Measurements from ENCODE around the gene APC2.

APC2 gene

DNA sequence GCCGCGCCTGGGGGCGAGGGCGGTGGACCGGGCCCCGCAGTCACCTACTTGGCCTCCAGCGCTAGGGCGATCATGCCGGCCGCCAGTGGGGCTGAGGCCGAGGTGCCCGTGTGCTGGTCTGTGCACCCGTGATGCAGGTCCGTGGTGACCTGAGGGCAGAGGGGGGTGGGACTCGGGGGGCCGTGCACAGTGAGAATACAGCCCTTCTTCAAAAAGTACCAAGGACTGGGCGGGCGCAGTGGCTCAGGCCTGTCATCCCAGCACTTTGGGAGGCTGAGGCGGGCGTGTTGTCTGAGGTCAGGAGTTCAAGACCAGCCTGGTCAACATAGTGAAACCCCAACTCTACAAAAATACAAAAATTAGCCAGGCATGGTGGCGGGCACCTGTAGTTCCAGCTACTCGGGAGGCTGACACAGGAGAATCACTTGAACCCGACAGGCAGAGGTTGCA lies 34.1 kb downstream of the APC2 start:
- Histone ChIP-seq H3K9me3 (ENCODE audit: control insufficient read depth, low read length) (no peaks in the 10 kb centered on the region), H3K4me1 (ENCODE audit: control insufficient read depth, insufficient read depth, low read length, poor library complexity, severe bottlenecking) (no peaks in the 10 kb centered on the region), H3K4me3 (ENCODE audit: extremely low read depth, insufficient read depth, low read length, poor library complexity, severe bottlenecking) (no peak overlapping the region), H3K36me3 (ENCODE audit: control insufficient read depth, insufficient read depth, low read length) (no peaks in the 10 kb centered on the region), H3K27ac (ENCODE audit: low read depth, low read length, severe bottlenecking) (no peak overlapping the region)
- WGBS, 2 experiments (ENCODE audit: insufficient coverage in 2 of 2), result 88 to 96% methylated on average over 17 to 23 of the region's 23 CpGs

DNA sequence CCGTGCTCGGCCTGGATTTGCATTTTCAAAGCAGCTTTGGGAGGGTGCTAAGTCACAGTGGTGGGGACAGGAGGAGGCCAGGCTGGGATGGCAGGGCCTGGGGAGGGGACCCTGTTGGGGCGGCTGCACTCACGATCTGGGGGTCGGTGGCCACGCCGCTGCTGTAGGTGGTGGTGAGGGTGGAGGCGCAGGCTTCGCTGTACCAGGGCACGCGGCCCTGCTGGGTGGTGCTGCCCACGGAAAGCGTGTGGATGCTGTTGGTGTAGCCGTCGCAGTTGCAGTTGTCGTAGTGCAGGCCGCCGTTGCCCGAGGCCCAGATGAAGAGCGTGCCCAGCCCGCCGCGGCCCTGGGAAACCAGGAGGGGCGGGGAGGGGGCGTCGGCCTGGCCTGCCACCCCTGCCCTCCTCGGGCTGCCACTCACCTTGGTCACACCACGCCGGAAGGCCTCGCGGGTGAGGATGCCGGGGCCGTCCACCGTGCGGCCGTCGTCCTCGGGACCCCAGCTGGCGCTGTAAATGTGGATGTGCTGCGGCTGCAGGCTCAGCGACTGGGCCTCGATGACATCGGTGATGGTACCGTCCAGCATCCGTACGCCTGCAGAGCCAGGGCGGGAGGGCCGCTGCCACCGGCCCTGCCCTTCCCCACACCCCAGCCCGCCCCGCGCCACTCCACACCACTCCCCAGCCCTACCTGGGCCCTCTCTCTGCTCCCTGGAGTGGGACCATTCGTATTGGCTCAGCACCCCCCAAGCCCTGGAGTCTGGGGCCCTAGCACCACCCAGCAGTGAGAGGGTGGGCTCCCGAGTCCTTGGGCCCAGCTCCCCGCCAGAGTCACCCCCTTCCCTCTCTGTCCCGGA lies 37.0 kb downstream of the APC2 start:
- Histone ChIP-seq H3K27ac (ENCODE audit: low read depth, low read length, severe bottlenecking) (no peak overlapping the region), H3K4me3 (ENCODE audit: extremely low read depth, insufficient read depth, low read length, poor library complexity, severe bottlenecking) (no peak overlapping the region), H3K36me3 (ENCODE audit: control insufficient read depth, insufficient read depth, low read length) (no peaks in the 10 kb centered on the region), H3K9me3 (ENCODE audit: control insufficient read depth, low read length) (no peaks in the 10 kb centered on the region), H3K4me1 (ENCODE audit: control insufficient read depth, insufficient read depth, low read length, poor library complexity, severe bottlenecking) (no peaks in the 10 kb centered on the region)
- WGBS, 2 experiments (ENCODE audit: insufficient coverage in 2 of 2), result 95% methylated on average over 40 to 54 of the region's 56 CpGs

DNA sequence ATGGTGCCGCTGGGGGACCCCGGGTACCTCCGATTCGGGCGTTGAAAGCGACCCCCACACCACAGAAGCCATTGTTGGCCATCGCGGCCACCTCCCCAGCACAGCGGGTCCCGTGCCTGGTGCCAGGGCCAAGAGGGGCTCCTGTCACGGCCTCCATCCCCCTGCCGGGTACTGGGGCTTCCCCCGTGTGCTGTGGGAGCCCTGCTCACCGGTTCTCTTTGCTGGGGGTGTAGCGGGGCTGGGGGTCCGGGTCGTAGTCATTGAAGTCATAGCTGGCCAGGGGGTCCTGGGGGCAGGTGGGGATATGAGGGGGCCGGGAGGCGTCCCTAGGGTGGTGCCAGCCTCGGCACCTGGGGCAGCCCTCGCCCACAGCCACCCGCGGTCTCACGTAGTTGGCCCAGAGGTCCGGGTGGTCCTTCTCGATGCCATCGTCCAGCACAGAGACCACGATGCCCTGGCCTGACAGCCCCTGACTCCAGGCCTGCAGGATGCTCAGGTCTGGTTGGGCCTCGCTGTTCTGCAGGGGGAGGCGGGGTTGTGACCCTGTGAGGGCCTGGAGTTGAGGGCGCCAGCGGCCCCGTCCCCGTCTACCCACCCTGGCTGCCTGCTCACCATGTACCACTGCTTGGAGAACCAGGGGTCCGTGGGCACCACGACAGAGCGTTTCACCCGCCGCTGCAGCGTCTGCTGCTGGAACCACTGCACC lies 37.8 kb downstream of the APC2 start:
- Histone ChIP-seq H3K4me3 (ENCODE audit: extremely low read depth, insufficient read depth, low read length, poor library complexity, severe bottlenecking) (no peak overlapping the region), H3K36me3 (ENCODE audit: control insufficient read depth, insufficient read depth, low read length) (no peaks in the 10 kb centered on the region), H3K4me1 (ENCODE audit: control insufficient read depth, insufficient read depth, low read length, poor library complexity, severe bottlenecking) (peaks cover 5% of the 10 kb centered on the region), H3K9me3 (ENCODE audit: control insufficient read depth, low read length) (no peaks in the 10 kb centered on the region), H3K27ac (ENCODE audit: low read depth, low read length, severe bottlenecking) (no peak overlapping the region)
- WGBS, 2 experiments (ENCODE audit: insufficient coverage in 2 of 2), result 91 to 94% methylated on average over 36 of the region's 40 CpGs

DNA sequence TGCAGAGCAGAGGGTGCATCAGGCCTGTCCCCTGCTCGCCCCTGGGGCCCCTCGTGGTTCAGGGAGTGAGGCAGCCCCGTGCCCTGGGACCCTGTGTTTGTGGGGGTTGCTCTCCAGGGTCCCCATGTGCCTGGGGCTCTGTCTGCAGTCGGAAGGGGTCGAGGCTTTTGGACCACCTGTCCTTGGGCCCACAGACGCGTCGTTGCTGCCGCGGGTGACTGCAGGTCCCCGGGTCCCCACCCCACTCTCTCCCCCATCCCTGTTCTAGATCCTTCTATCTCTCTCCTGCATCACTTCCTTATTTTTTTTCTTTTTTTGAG lies 38.3 kb downstream of the APC2 start:
- 91 to 95% methylated on average over 11 of the region's 11 CpGs for WGBS, 2 experiments (ENCODE audit: insufficient coverage in 2 of 2)
- Histone ChIP-seq H3K9me3 (ENCODE audit: control insufficient read depth, low read length) (no peaks in the 10 kb centered on the region), H3K36me3 (ENCODE audit: control insufficient read depth, insufficient read depth, low read length) (no peaks in the 10 kb centered on the region), H3K27ac (ENCODE audit: low read depth, low read length, severe bottlenecking) (no peak overlapping the region), H3K4me3 (ENCODE audit: extremely low read depth, insufficient read depth, low read length, poor library complexity, severe bottlenecking) (no peak overlapping the region), H3K4me1 (ENCODE audit: control insufficient read depth, insufficient read depth, low read length, poor library complexity, severe bottlenecking) (peaks cover 7% of the 10 kb centered on the region)

DNA sequence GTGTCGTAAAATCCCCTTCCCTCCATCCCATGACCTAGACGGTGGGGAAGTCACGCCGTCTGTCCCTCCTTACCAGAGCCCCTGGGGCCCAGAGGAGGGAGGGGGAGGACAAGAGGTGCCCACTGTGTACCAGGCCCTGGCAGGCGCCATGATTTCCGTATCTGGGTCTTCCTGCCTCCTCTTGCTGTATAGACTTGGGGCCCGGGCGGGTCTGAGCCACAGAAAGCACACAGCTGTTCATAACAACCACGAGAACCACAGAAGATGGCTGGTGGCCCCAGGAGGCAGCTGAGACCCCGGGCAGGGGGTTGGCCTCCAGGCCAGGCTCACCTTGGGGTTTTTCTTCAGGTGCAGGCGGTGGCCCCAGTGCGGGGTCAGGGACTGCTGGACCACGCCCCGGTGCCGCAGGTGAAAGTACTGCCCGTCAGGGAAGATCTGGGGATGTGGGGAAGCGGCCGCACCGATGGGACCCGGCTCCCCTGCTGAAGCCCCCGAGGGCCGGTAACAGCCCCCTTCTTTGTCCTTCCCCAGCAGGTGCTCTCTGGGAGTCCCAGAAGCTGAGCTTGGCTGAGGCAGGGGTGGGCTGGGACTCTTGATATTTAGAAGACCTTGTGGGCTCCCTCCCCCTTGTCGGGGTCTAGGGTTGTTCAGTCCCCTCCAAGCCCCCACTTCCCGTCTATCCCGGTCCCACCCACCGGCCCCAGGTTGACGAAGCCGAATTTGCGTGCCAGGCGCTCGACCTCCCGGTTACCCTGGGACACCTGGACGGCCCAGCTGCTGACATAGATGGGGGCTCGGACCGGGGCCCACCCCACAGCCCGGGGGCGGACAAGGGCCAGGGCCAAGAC lies 39.8 kb downstream of the APC2 start:
- H3K36me3 ChIP-seq (ENCODE audit: control insufficient read depth, insufficient read depth, low read length), result no peaks in the 10 kb centered on the region
- H3K4me3 ChIP-seq (ENCODE audit: extremely low read depth, insufficient read depth, low read length, poor library complexity, severe bottlenecking), result peak overlapping the region; percentile 60
- peaks cover 7% of the 10 kb centered on the region for H3K4me1 ChIP-seq (ENCODE audit: control insufficient read depth, insufficient read depth, low read length, poor library complexity, severe bottlenecking)
- WGBS, 2 experiments (ENCODE audit: insufficient coverage in 2 of 2), result 39 to 46% methylated on average over 22 to 34 of the region's 37 CpGs
- H3K27ac ChIP-seq (ENCODE audit: low read depth, low read length, severe bottlenecking), result peak overlapping the region; percentile 84
- H3K9me3 ChIP-seq (ENCODE audit: control insufficient read depth, low read length), result no peaks in the 10 kb centered on the region

DNA sequence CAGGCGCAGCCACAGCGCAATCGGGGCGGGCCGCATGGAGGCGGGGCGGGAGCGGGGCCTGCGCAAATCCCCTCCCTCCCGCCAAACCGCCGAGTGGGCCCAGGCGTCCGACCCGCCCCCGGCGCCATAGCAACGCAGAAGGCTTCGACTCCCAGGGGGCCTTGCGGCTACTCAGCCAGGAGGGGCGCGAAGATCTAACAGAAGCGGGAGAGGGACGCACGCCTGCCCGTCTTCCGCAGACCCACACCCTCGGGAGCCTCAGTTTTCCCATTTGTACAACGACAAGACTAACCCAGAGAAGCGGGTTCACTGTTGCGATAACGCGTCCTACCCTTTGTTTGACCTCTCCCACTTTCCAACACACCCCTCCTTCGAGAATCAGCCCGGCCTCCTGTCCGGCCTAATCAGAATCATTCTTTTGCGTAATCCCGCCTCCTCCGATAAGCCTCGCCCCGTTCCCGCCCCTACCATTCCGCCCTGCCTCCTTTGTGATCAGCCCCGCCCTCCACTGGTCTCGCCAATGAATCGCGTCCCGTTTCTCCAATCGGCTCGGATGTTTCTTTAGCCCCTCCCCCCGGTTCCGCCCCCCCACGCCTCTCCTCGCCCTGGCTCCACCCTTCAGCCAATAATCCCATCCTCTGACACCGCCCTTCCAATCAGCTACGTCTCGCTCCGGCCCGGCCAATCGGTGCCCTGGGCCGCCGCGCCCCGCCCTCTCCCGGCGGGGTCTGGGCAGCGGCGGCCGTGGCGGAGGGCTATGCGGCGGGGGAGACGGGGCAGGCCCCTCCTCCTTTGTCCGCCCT lies 40.6 kb downstream of the APC2 start, which contains the start of gene PCSK4:
PCSK4 (minus strand) TSS at position 40 of the 803 bp plus-strand sequence; CDS start at position 36, 4 bp downstream.
- Histone ChIP-seq H3K27ac (ENCODE audit: low read depth, low read length, severe bottlenecking) (peak within 1 kb of the TSS; percentile 84), H3K4me1 (ENCODE audit: control insufficient read depth, insufficient read depth, low read length, poor library complexity, severe bottlenecking) (peaks cover 7% of the 10 kb centered on the region), H3K4me3 (ENCODE audit: extremely low read depth, insufficient read depth, low read length, poor library complexity, severe bottlenecking) (peak within 1 kb of the TSS; percentile 60), H3K36me3 (ENCODE audit: control insufficient read depth, insufficient read depth, low read length) (no peaks in the 10 kb centered on the region), H3K9me3 (ENCODE audit: control insufficient read depth, low read length) (no peaks in the 10 kb centered on the region)
- 0% methylated on average over 67 to 69 of the region's 74 CpGs for WGBS, 2 experiments (ENCODE audit: insufficient coverage in 2 of 2)

DNA sequence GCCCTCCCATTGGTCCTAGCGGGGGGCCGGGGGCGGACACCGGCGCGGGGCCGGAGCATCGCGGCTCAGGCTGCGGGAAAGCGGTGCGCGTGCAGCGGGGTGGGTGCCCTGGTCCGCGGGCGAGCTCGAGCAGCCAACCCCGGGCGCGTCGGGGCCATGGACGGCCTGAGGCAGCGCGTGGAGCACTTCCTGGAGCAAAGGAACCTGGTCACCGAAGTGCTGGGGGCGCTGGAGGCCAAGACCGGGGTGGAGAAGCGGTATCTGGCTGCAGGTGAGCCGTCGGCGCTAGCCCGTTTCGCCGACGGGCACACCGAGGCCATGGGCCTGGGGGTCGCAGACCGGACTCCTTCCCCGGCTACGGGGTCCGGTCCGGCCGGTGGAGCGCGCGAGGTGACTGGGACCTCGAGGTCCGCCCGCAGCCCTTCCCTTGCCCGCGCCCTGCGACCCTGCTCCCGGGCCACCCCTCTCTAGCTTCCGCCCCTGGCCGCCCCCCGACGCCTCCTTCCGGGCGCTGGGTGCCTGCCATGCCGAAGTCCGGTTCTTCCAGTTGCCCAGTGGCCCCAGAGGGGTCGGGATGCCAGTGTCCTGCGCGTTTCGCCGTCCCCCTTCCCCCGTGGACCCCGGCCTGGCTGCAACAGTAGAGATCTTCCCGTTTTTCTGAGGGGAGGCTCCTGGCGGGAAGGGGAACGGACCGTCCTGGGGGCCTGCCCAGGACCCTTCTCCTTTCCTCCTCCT lies 41.4 kb downstream of the APC2 start, which contains the start of gene REEP6:
REEP6 (plus strand) TSS at position 68 of the 735 bp plus-strand sequence; CDS start at position 157, 89 bp downstream.
- 6 to 9% methylated on average over 57 to 65 of the region's 73 CpGs for WGBS, 2 experiments (ENCODE audit: insufficient coverage in 2 of 2)
- peak within 1 kb of the TSS; percentile 84 for H3K27ac ChIP-seq (ENCODE audit: low read depth, low read length, severe bottlenecking)
- no peaks in the 10 kb centered on the region for H3K9me3 ChIP-seq (ENCODE audit: control insufficient read depth, low read length)
- H3K4me3 ChIP-seq (ENCODE audit: extremely low read depth, insufficient read depth, low read length, poor library complexity, severe bottlenecking), result peak within 1 kb of the TSS; percentile 60
- peaks cover 7% of the 10 kb centered on the region for H3K4me1 ChIP-seq (ENCODE audit: control insufficient read depth, insufficient read depth, low read length, poor library complexity, severe bottlenecking)
- H3K36me3 ChIP-seq (ENCODE audit: control insufficient read depth, insufficient read depth, low read length), result no peaks in the 10 kb centered on the region

DNA sequence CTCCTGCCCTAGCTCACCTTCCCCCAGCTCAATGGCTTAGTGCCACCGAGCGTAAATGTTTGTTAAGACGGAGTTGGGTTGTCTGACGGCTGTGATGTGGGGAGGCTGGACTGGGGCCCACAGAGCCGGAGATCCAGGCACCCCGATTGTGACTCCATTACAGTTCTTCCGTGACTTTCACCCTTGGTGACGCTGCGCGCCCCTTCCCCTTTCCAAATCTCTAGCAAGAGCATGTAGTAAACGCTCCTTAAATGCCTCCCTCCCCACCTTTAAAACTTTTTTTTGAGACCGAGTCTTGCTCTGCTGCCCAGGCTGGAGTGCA lies 41.9 kb downstream of the APC2 start:
- Histone ChIP-seq H3K36me3 (ENCODE audit: control insufficient read depth, insufficient read depth, low read length) (no peaks in the 10 kb centered on the region), H3K27ac (ENCODE audit: low read depth, low read length, severe bottlenecking) (no peak overlapping the region), H3K4me1 (ENCODE audit: control insufficient read depth, insufficient read depth, low read length, poor library complexity, severe bottlenecking) (peaks cover 7% of the 10 kb centered on the region), H3K4me3 (ENCODE audit: extremely low read depth, insufficient read depth, low read length, poor library complexity, severe bottlenecking) (peak overlapping the region; percentile 44), H3K9me3 (ENCODE audit: control insufficient read depth, low read length) (no peaks in the 10 kb centered on the region)
- WGBS, 2 experiments (ENCODE audit: insufficient coverage in 2 of 2), result 83 to 88% methylated on average over 8 of the region's 12 CpGs

DNA sequence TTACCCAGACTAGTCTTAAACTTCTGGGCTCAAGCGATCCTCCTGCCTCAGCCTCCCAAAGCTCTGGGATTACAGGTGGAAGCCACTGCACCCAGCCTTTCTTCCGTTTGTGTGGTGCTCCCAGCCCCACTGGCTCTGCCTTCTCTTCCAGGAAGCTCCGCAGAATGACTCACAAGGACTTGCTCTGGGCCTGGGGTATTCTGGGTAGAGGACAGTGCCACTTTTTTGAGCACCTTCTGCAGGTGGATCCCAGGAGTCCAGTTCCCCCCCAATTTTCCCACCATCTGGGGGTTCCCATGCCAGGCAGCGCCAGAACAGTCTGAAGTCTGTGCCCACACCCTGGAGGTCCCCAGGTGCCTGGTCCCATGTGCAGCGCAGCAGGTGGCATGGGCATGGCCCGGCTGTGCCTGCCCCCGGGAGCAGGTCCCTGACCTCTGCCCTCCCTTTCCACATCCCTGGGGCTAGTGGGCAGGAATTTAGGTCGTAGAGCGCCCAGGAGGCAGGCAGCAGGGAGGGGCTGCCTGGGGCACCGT lies 42.6 kb downstream of the APC2 start:
- Histone ChIP-seq H3K9me3 (ENCODE audit: control insufficient read depth, low read length) (no peaks in the 10 kb centered on the region), H3K4me3 (ENCODE audit: extremely low read depth, insufficient read depth, low read length, poor library complexity, severe bottlenecking) (no peak overlapping the region), H3K4me1 (ENCODE audit: control insufficient read depth, insufficient read depth, low read length, poor library complexity, severe bottlenecking) (peaks cover 7% of the 10 kb centered on the region), H3K27ac (ENCODE audit: low read depth, low read length, severe bottlenecking) (no peak overlapping the region), H3K36me3 (ENCODE audit: control insufficient read depth, insufficient read depth, low read length) (no peaks in the 10 kb centered on the region)
- WGBS, 2 experiments (ENCODE audit: insufficient coverage in 2 of 2), result 75 to 76% methylated on average over 9 to 10 of the region's 10 CpGs

Data from mesodermal cell (in vitro differentiated cells).